Liver (tissue), 9 donors: ENCODE results near the gene CCDC83. TPM values are rescaled to one million over a fixed set of nuclear protein-coding genes. Genes with fewer than 3 reads are reported as not detected.

ENCODE experiments used
- DNase-seq: peaks from one replicate; pipeline ENCODE4 v3.0.0-alpha.2; 2017; ENCODE audit warnings: low spot score
- H3K27ac ChIP-seq, 2 donors: one replicate each; pipeline ENCODE4 v1.7.0; 2013; ENCODE audit warnings: inconsistent platforms in 2 of 2, low read length in 2 of 2, control low read depth in 1 of 2, low read depth in 1 of 2, mild to moderate bottlenecking in 1 of 2
- H3K27me3 ChIP-seq, 4 donors: one replicate each; pipeline versions ENCODE4 v1.6.1 to v1.7.0; 2013; ENCODE audit warnings: low read length in 3 of 4, inconsistent platforms in 1 of 4, mild to moderate bottlenecking in 1 of 4, moderate library complexity in 1 of 4; ENCODE audit not compliant: control insufficient read depth in 4 of 4, insufficient read depth in 4 of 4
- H3K36me3 ChIP-seq, 4 donors: one replicate each; pipeline versions ENCODE4 v1.6.1 to v1.7.0; 2013; ENCODE audit warnings: low read length in 3 of 4, mild to moderate bottlenecking in 3 of 4, low read depth in 1 of 4, moderate library complexity in 1 of 4; ENCODE audit not compliant: control insufficient read depth in 4 of 4, insufficient read depth in 3 of 4
- H3K4me1 ChIP-seq, 4 donors: one replicate each; pipeline versions ENCODE4 v1.6.1 to v1.7.0; 2013; ENCODE audit warnings: low read length in 3 of 4, mild to moderate bottlenecking in 3 of 4, moderate library complexity in 1 of 4; ENCODE audit not compliant: control insufficient read depth in 4 of 4, insufficient read depth in 4 of 4
- H3K4me3 ChIP-seq, 3 donors: one replicate each; pipeline versions ENCODE4 v1.6.1 to v1.7.0; 2013; ENCODE audit warnings: low read length in 3 of 3, control low read depth in 1 of 3, low read depth in 1 of 3, mild to moderate bottlenecking in 1 of 3
- H3K9ac ChIP-seq, 2 donors: one replicate each; pipeline ENCODE4 v1.7.0; 2013; ENCODE audit warnings: low read length in 2 of 2, mild to moderate bottlenecking in 2 of 2, moderate library complexity in 2 of 2, control low read depth in 1 of 2, low read depth in 1 of 2
- H3K9me3 ChIP-seq, 4 donors: one replicate each; pipeline versions ENCODE4 v1.6.1 to v1.7.0; 2013; ENCODE audit warnings: low read length in 3 of 4; ENCODE audit not compliant: control insufficient read depth in 4 of 4
- EGR1 ChIP-seq, 2 donors: IDR thresholded peaks; 2 replicates each; pipeline ENCODE4 v1.6.1; 2016 to 2018; ENCODE audit warnings: antibody characterized with exemption in 2 of 2, low read depth in 2 of 2
- FOXA1 ChIP-seq: IDR thresholded peaks from 2 replicates; pipeline ENCODE4 v1.6.1; 2016; ENCODE audit warnings: antibody characterized with exemption
- HNF4A ChIP-seq, 2 donors: conservative IDR thresholded peaks; 2 replicates each; pipeline ENCODE4 v1.6.1; 2016; ENCODE audit warnings: antibody characterized with exemption in 2 of 2, mild to moderate bottlenecking in 2 of 2
- RAD21 ChIP-seq, 2 donors: IDR thresholded peaks; 2 replicates each; pipeline ENCODE4 v1.6.1; 2016; ENCODE audit warnings: antibody characterized with exemption in 2 of 2, mild to moderate bottlenecking in 2 of 2
- SP1 ChIP-seq: IDR thresholded peaks from 2 replicates; pipeline ENCODE4 v1.6.1; 2018; ENCODE audit warnings: antibody characterized with exemption, mild to moderate bottlenecking
- WGBS: extraction: QIAGEN DNeasy Blood & Tissue Kit; methylation state at CpG from one replicate; pipeline ENCODE4 v1.1.7; 2013; 5-methylcytosine and 5-hydroxymethylcytosine counted together
- polyA plus RNA-seq, 2 donors: library from polyadenylated mRNA; stranded (reverse) in 1 of 2; unstranded in 1 of 2; fragments of 200-250 nt in 1 of 2; fragments of >200 nt in 1 of 2; fragmentation: Nextera tagmentation in 1 of 2; extraction: Ambion mirVana in 1 of 2; gene quantifications; one replicate each; pipeline versions ENCODE4 v1.2.1 to v1.2.3, GENCODE V29; 2013 to 2015
- total RNA-seq, 2 donors: library from RNA; depleted of rRNA; stranded (reverse); fragments of >200 nt; gene quantifications; one replicate each; pipeline ENCODE4 v1.2.3, GENCODE V29; 2014
- TF ChIP-seq, protein P1 (sequence below): IDR thresholded peaks from 2 replicates; pipeline ENCODE4 v1.6.1; 2016; ENCODE audit warnings: antibody characterized with exemption
- TF ChIP-seq, protein P2 (sequence below): IDR thresholded peaks from 2 replicates; pipeline ENCODE4 v1.6.1; 2016; ENCODE audit warnings: antibody characterized with exemption
- TF ChIP-seq, protein P3 (sequence below): IDR thresholded peaks from 2 replicates; pipeline ENCODE4 v1.6.1; 2016; ENCODE audit warnings: antibody characterized with exemption, mild to moderate bottlenecking
- donor health status: healthy.
- donor health status: healthy.
- donor health status: healthy.
- donor health status: healthy.
- donor health status: healthy.

Gene CCDC83
- total and polyA plus RNA-seq, 4 donors = not detected

DNA sequence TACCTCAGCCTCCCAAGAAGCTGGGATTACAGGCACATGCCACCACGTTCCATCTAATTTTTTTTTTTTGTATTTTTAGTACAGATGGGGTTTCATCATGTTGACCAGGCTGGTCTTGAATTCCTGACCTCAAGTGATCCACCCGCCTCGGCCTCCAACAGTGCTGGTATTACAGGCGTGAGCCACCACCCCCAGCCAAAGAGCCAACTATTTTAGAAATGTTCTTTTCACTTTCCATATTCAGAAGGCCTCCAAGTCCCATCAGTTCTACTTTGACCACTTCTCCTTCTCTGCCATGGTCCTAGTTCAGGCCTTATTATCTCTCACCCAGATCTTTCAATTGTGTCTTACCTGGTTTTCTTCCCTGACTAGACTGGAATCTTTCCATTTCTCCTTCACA is 48.2 kb downstream of the CCDC83 start (continued):
- TF ChIP-seq, protein P1, sequence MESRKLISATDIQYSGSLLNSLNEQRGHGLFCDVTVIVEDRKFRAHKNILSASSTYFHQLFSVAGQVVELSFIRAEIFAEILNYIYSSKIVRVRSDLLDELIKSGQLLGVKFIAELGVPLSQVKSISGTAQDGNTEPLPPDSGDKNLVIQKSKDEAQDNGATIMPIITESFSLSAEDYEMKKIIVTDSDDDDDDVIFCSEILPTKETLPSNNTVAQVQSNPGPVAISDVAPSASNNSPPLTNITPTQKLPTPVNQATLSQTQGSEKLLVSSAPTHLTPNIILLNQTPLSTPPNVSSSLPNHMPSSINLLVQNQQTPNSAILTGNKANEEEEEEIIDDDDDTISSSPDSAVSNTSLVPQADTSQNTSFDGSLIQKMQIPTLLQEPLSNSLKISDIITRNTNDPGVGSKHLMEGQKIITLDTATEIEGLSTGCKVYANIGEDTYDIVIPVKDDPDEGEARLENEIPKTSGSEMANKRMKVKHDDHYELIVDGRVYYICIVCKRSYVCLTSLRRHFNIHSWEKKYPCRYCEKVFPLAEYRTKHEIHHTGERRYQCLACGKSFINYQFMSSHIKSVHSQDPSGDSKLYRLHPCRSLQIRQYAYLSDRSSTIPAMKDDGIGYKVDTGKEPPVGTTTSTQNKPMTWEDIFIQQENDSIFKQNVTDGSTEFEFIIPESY = no peak

DNA sequence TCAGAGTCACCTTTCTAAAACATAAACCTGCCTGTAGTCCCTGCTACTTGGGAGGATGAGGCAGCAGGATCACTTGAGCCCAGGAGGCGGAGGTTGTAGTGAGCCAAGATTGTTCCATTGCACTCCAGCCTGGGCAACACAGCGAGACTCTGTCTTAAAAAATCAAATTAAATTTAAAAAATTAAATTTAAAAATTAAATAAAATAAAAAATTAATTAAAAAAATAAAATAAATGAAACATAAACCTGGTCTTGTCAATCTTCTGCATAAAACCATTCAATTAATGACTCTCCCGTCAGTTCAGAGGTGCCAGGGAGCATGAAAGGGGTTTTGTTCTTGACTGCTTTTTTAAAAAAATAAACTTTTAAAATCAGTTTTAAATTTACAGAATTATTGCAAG is 48.6 kb downstream of the CCDC83 start:
- WGBS = 97% methylated on average over 3 of the region's 3 CpGs

DNA sequence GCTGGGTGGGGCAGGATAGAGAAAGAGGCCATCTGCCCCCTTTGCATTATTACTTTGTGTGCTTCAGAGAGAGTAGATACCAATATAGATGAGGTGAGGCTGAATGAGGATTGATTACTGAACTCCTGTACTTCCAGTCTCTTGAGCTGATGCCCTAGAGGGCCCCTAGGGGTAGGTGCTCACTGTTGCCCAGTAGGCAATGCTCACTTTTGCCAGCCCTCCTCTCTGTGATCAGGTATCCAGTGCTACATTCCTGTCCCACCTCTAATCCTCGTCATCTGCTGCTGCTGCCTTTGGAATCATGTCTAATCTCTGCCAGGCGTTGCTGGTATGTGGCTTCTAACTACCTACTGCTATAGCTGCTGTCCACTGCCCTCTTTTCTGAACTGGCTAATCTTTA is 57.2 kb downstream of the CCDC83 start:
- H3K4me3 ChIP-seq = no peak overlapping the region
- H3K9me3 ChIP-seq = peaks cover 0 to 2% (median 0%) of the 10 kb centered on the region in 4 donors
- WGBS = 91% methylated on average over 2 of the region's 2 CpGs
- DNase-seq = no peak
- no peak overlapping the region for H3K27ac ChIP-seq
- TF ChIP-seq, protein P2, sequence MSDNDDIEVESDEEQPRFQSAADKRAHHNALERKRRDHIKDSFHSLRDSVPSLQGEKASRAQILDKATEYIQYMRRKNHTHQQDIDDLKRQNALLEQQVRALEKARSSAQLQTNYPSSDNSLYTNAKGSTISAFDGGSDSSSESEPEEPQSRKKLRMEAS = no peak
- TF ChIP-seq, protein P1 = no peak
- TF ChIP-seq SP1 (no peak), FOXA1 (no peak)
- H3K9ac ChIP-seq = no peak overlapping the region
- H3K4me1 ChIP-seq = no peaks in the 10 kb centered on the region
- no peaks in the 10 kb centered on the region for H3K36me3 ChIP-seq
- no peaks in the 10 kb centered on the region for H3K27me3 ChIP-seq

More for the DNA sequence above, 48.6 kb downstream of the CCDC83 start:
- no peak overlapping the region for H3K27ac ChIP-seq
- H3K4me3 ChIP-seq = no peak overlapping the region
- H3K36me3 ChIP-seq = no peaks in the 10 kb centered on the region
- H3K4me1 ChIP-seq = no peaks in the 10 kb centered on the region
- no peak for DNase-seq
- TF ChIP-seq EGR1 (IDR thresholded peaks at IDR 0.05; ENCODE audit: low read depth in 2 of 2) (no peak), FOXA1 (no peak), HNF4A (conservative IDR thresholded peaks at IDR 0.05) (no peak), RAD21 (IDR thresholded peaks at IDR 0.05) (no peak)
- TF ChIP-seq, protein P3, sequence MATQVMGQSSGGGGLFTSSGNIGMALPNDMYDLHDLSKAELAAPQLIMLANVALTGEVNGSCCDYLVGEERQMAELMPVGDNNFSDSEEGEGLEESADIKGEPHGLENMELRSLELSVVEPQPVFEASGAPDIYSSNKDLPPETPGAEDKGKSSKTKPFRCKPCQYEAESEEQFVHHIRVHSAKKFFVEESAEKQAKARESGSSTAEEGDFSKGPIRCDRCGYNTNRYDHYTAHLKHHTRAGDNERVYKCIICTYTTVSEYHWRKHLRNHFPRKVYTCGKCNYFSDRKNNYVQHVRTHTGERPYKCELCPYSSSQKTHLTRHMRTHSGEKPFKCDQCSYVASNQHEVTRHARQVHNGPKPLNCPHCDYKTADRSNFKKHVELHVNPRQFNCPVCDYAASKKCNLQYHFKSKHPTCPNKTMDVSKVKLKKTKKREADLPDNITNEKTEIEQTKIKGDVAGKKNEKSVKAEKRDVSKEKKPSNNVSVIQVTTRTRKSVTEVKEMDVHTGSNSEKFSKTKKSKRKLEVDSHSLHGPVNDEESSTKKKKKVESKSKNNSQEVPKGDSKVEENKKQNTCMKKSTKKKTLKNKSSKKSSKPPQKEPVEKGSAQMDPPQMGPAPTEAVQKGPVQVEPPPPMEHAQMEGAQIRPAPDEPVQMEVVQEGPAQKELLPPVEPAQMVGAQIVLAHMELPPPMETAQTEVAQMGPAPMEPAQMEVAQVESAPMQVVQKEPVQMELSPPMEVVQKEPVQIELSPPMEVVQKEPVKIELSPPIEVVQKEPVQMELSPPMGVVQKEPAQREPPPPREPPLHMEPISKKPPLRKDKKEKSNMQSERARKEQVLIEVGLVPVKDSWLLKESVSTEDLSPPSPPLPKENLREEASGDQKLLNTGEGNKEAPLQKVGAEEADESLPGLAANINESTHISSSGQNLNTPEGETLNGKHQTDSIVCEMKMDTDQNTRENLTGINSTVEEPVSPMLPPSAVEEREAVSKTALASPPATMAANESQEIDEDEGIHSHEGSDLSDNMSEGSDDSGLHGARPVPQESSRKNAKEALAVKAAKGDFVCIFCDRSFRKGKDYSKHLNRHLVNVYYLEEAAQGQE = no peak
- TF ChIP-seq, protein P2 = no peak
- no peaks in the 10 kb centered on the region for H3K9me3 ChIP-seq
- no peaks in the 10 kb centered on the region for H3K27me3 ChIP-seq
- no peak overlapping the region for H3K9ac ChIP-seq
